IMR-90 (cell line): ENCODE data around the gene ADGRG4.

Experiments
- BHLHE40 ChIP-seq: fragments of 150-350 bp; IDR thresholded peaks from 2 replicates; pipeline ENCODE4 v1.6.1; 2016; ENCODE audit warnings: mild to moderate bottlenecking, low read depth, low read length
- CEBPB ChIP-seq: IDR thresholded peaks from 2 replicates; pipeline ENCODE4 v1.6.1; 2012; ENCODE audit warnings: low read depth, low read length, improper control_type of control experiment
- CHD1 ChIP-seq: IDR thresholded peaks from 2 replicates; pipeline ENCODE4 v1.6.1; 2012; ENCODE audit warnings: low read depth, low read length, improper control_type of control experiment
- CTCF ChIP-seq: conservative IDR thresholded peaks from 2 replicates; pipeline ENCODE4 v1.5.1; 2012; ENCODE audit warnings: mild to moderate bottlenecking, low read depth, low read length, improper control_type of control experiment
- FOS ChIP-seq: fragments of 150-350 bp; IDR thresholded peaks from 2 replicates; pipeline ENCODE4 v1.6.1; 2016; ENCODE audit warnings: low read depth, low read length
- MAFK ChIP-seq: IDR thresholded peaks from 2 replicates; pipeline ENCODE4 v1.6.1; 2012; ENCODE audit warnings: low read depth, low read length, improper control_type of control experiment
- MAZ ChIP-seq: IDR thresholded peaks from 2 replicates; pipeline ENCODE4 v1.6.1; 2012; ENCODE audit warnings: low read depth, mild to moderate bottlenecking, low read length, improper control_type of control experiment, moderate library complexity, borderline replicate concordance
- MXI1 ChIP-seq: IDR thresholded peaks from 2 replicates; pipeline ENCODE4 v1.6.1; 2012; ENCODE audit warnings: low read depth, mild to moderate bottlenecking, low read length, moderate library complexity, borderline replicate concordance
- NFE2L2 ChIP-seq: fragments of 150-350 bp; IDR thresholded peaks from 2 replicates; pipeline ENCODE4 v1.6.1; 2016; ENCODE audit warnings: low read depth, mild to moderate bottlenecking, low read length
- POLR2A ChIP-seq: IDR thresholded peaks from 2 replicates; pipeline ENCODE4 v1.6.1; 2012; ENCODE audit warnings: mild to moderate bottlenecking, low read depth, low read length
- RAD21 ChIP-seq: IDR thresholded peaks from 2 replicates; pipeline ENCODE4 v1.6.1; 2012; ENCODE audit warnings: low read length, improper control_type of control experiment
- RFX5 ChIP-seq: IDR thresholded peaks from 2 replicates; pipeline ENCODE4 v1.8.0; 2012; ENCODE audit warnings: low read depth, mild to moderate bottlenecking, low read length, moderate library complexity
- SMC3 ChIP-seq: fragments of 150-350 bp; IDR thresholded peaks from 2 replicates; pipeline ENCODE4 v1.6.1; 2016; ENCODE audit warnings: low read depth, mild to moderate bottlenecking, antibody characterized with exemption, low read length, moderate library complexity
- USF2 ChIP-seq: fragments of 150-350 bp; IDR thresholded peaks from 2 replicates; pipeline ENCODE4 v1.6.1; 2017; ENCODE audit warnings: mild to moderate bottlenecking, antibody characterized with exemption, low read length, low read depth

GRCh38 chrX:136262812-136263315 is 37.9 kb upstream of the ADGRG4 start:
- TF ChIP-seq POLR2A: no peak
- no peak for TF ChIP-seq CTCF
- no peak for TF ChIP-seq RAD21
- no peak for TF ChIP-seq BHLHE40
- TF ChIP-seq USF2: no peak
- TF ChIP-seq MAZ: no peak
- no peak for TF ChIP-seq SMC3
- TF ChIP-seq CHD1: no peak
- no peak for TF ChIP-seq RFX5
- no peak for TF ChIP-seq FOS
- no peak for TF ChIP-seq CEBPB
- TF ChIP-seq NFE2L2: no peak
- no peak for TF ChIP-seq MXI1
- no peak for TF ChIP-seq MAFK
